Measurements from ENCODE around the gene HYAL4.

Gene HYAL4, protein sequence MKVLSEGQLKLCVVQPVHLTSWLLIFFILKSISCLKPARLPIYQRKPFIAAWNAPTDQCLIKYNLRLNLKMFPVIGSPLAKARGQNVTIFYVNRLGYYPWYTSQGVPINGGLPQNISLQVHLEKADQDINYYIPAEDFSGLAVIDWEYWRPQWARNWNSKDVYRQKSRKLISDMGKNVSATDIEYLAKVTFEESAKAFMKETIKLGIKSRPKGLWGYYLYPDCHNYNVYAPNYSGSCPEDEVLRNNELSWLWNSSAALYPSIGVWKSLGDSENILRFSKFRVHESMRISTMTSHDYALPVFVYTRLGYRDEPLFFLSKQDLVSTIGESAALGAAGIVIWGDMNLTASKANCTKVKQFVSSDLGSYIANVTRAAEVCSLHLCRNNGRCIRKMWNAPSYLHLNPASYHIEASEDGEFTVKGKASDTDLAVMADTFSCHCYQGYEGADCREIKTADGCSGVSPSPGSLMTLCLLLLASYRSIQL

DNA sequence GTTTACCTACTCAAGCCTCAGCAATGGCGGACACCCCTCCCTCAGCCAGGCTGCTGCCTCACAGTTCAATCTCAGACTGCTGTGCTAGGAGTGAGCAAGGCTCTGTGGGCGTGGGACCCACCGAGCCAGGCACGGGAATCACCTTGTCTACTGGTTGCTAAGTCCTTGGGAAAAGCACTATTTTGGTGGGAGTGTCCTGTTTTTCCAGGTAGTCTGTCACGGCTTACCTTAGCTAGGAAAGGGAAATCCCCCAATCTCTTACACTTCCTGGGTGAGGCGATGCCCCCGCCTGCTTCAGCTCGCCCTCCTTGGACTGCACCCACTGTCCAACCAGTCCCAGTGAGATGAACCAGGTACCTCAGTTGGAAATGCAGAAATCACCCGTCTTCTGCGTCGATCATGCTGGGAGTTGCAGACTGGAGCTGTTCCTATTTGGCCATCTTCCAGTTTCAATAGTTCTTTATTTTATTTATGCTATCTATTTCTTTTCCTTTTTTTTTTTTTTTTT, at the start of gene HYAL4:
Gene HYAL4, plus strand, starts transcription at position 458 of the 508 bp plus-strand sequence. CDS start 23,105 bp downstream, outside the sequence.
- FAIRE-seq, result no peak
- DNase-seq (ENCODE audit: insufficient read length, low spot score), result no peak
- TF ChIP-seq, protein P1, sequence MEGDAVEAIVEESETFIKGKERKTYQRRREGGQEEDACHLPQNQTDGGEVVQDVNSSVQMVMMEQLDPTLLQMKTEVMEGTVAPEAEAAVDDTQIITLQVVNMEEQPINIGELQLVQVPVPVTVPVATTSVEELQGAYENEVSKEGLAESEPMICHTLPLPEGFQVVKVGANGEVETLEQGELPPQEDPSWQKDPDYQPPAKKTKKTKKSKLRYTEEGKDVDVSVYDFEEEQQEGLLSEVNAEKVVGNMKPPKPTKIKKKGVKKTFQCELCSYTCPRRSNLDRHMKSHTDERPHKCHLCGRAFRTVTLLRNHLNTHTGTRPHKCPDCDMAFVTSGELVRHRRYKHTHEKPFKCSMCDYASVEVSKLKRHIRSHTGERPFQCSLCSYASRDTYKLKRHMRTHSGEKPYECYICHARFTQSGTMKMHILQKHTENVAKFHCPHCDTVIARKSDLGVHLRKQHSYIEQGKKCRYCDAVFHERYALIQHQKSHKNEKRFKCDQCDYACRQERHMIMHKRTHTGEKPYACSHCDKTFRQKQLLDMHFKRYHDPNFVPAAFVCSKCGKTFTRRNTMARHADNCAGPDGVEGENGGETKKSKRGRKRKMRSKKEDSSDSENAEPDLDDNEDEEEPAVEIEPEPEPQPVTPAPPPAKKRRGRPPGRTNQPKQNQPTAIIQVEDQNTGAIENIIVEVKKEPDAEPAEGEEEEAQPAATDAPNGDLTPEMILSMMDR (IDR thresholded peaks at IDR 0.05; ENCODE audit: insufficient read depth, missing control alignments), result no peak

DNA sequence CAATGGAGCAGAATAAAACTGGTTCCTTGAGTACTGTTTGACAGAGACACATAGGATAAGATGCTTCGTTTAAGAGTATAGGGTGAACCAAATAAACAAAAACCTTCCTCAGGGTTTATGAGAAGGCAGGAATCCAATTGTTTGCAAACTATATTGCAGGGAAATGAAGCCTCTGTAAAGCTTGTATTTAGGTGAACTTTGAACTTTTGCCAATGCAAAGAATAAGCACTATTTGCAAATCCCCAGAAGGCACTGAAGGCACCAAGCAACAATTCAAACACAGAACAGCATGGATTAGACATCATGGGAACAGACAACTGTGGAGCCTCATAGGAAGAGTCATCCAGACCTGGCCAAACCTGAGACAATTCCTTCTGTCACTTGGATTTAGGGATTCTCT, 49.1 kb upstream of the HYAL4 start:
- DNase-seq (ENCODE audit: insufficient read length, low spot score) (no peak), FAIRE-seq (no peak)
- TF ChIP-seq, protein P1 (IDR thresholded peaks at IDR 0.05; ENCODE audit: insufficient read depth, missing control alignments), result no peak

DNA sequence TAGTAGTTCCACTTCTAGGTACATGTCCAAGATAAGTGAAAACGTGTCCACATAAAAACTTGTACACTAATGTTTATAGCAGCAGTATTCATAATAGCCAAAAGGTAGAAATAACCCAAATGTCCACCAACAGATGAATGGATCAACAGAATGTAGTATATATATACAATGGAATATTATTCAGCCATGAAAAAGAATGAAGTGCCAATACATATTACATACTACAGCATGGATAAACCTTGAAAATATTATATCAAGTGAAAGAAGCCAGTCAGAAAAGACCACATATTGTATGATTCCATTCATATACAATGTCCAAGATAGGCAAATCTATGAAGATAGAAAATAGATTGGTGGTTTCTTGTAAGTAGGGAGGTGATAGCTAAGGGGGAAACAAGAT, 48.4 kb upstream of the HYAL4 start:
- TF ChIP-seq, protein P1 (IDR thresholded peaks at IDR 0.05; ENCODE audit: insufficient read depth, missing control alignments), result no peak
- FAIRE-seq, result no peak
- no peak for DNase-seq (ENCODE audit: insufficient read length, low spot score)

DNA sequence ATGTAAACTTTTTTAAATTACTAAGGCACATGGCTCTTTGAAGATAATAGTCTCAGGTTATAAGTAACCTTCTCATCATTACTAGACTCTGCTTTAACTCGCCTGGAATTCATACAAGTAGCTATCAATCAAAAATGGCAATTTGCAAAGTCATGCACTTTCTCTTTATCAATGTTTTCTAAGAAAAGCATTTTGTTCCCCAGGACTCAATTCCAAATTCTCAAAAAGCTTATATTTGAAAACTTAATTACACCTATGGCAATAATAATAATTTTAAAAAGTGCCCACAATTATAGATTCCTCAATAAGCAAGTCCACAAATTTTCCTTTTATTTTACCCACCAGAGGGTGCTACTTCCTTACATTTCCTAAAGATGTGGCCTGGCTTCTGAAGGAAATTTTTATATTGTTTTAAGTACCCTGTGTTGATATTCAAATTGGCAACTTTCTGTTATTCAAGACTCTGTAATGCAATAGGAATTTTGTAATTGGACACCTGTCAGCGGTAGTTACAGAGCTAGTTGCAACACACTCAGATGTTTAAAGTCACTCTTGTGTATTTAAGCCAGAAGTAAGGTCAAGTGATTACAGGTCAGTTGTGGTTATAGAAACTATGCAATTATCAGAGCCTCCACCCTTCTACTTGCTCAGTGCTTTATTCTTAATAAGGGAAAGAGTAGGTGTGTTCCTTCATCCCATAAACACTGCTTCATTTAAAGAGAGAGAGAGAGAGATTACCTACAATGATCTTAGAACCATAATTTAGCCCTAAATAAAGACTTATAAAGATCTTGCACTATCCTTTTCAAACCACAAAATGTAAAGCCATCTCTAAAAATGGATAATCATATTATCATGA, 47.1 kb upstream of the HYAL4 start:
- TF ChIP-seq, protein P1 (IDR thresholded peaks at IDR 0.05; ENCODE audit: insufficient read depth, missing control alignments), result peak; percentile 58
- DNase-seq (ENCODE audit: insufficient read length, low spot score), result no peak
- peak; percentile 81 for FAIRE-seq

DNA sequence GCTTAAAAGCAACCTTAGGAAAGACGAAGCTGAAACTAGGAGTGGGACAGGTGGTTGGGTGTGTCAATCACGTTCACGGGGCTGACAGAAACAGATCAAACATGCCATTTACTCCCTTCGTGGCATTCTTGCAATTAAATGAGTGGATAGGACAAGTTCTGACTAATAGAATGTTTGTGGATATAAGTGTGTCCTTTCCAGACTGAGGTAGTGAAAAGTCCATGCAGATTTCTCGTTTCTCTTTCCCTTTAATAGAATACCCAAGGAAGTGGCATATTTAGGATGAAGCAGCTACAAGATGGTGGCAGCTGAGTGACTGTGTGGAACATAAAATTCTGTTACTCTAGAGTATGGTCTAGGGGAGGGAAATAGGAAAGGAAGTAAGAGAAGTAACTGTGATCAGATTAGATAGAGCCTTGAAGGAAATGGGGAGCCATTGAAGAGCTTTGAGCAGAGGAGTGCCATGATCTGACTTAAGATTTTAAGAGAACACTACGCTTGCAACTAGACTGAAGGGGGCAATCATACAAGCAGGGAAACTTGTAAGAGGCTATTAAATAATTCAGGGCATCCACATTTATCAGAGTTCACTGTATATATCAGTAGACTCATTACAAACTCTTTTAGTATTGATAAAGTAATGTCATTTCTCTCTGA, 46.3 kb upstream of the HYAL4 start:
- TF ChIP-seq, protein P1 (IDR thresholded peaks at IDR 0.05; ENCODE audit: insufficient read depth, missing control alignments), result no peak

DNA sequence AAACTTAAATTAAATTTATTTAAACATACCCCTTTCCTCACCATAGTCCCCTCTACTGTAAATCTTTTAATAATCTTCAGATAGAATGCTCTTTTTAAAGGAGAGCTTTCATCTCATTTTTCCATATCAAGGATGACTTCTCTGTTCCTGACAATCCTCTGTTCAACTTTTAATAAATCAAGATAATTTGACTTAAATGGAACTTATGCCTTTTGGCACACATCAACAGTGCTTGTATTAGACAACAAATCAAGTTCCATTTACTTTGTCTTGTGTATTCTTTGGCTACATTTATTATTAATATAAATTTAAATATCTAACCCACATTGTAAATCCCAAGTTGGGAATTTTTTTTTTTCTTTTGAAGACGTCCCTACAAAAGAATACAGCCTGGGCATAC, 42.7 kb upstream of the HYAL4 start:
- FAIRE-seq (no peak), DNase-seq (ENCODE audit: insufficient read length, low spot score) (no peak)
- TF ChIP-seq, protein P1 (IDR thresholded peaks at IDR 0.05; ENCODE audit: insufficient read depth, missing control alignments), result no peak

More for the DNA sequence above, 46.3 kb upstream of the HYAL4 start:
- FAIRE-seq (no peak), DNase-seq (ENCODE audit: insufficient read length, low spot score) (no peak)
